Measurements from ENCODE around the gene PARD3B. TPM values are rescaled to one million over a fixed set of nuclear protein-coding genes. Genes with fewer than 3 reads are reported as not detected.

PARD3B gene
- total RNA-seq, 1 experiment from 2014 or later: 2.0 TPM

DNA sequence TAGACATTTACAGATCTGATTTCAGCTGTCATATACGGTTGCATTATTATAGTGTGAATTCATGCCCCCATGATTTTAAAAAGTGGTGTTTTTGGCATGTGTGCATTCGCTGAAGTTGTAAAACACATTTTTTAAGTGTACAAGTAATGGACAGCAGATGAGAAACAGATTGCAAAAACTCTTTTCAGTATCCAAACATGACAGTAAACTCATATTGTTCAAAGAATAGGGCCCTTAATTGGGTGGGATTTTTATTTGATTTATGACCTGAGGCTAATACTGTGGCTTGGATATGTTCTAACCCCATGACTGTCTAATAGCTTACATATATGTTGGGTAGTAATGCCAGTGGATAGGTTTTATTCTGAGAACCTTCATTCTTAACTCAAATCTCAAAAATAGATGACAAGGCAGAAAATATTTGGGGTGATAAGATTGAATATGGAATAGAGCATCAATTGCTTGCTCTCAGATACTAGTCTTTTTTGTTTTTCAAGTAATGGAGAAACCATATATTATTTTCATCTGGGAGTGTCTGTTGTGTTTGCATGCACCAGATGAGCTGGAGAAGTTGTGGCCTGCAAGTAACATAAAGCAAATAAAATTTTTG, 118.6 kb downstream of the PARD3B start:
- no peaks in the 10 kb centered on the region for H3K36me3 ChIP-seq (ENCODE audit: control insufficient read depth in 1 of 2, insufficient read depth in 2 of 2, low read length in 2 of 2)
- H3K9me2 ChIP-seq (ENCODE audit: insufficient read depth): no peaks in the 10 kb centered on the region
- intact Hi-C loops (cut with micrococcal nuclease): no loop called here
- no peak overlapping the region for H2AFZ ChIP-seq (ENCODE audit: low read depth, low read length, poor library complexity, severe bottlenecking)
- H3K27ac ChIP-seq (ENCODE audit: low read depth, low read length): no peak overlapping the region
- BruUV-seq (replicated peaks): no TSS peak
- no peaks in the 10 kb centered on the region for H4K20me1 ChIP-seq (ENCODE audit: insufficient read depth)
- DNase-seq (ENCODE audit: low read depth, low spot score): no peak
- TF ChIP-seq, protein P1, sequence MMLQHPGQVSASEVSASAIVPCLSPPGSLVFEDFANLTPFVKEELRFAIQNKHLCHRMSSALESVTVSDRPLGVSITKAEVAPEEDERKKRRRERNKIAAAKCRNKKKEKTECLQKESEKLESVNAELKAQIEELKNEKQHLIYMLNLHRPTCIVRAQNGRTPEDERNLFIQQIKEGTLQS (IDR thresholded peaks at IDR 0.05): no peak
- TF ChIP-seq EGR1 (IDR thresholded peaks at IDR 0.05; ENCODE audit: low read depth) (no peak), SIN3A (IDR thresholded peaks at IDR 0.05; ENCODE audit: low read depth) (no peak), ELF1 (IDR thresholded peaks at IDR 0.05; ENCODE audit: borderline replicate concordance, low read depth) (no peak), ZFX (IDR thresholded peaks at IDR 0.05) (no peak), EZH2 (IDR thresholded peaks at IDR 0.05) (no peak), SRF (IDR thresholded peaks at IDR 0.05; ENCODE audit: low read depth) (no peak), RAD21 (IDR thresholded peaks at IDR 0.05; ENCODE audit: low read depth) (no peak), CBX3 (IDR thresholded peaks at IDR 0.05; ENCODE audit: low read depth) (no peak), POLR2A (IDR thresholded peaks at IDR 0.05; ENCODE audit: borderline replicate concordance, extremely low read depth, insufficient read depth, insufficient read length) (no peak), JUND (IDR thresholded peaks at IDR 0.05) (no peak), SP1 (IDR thresholded peaks at IDR 0.05; ENCODE audit: low read depth) (no peak), POLR2AphosphoS5 (IDR thresholded peaks at IDR 0.05; ENCODE audit: low read depth, low read length) (no peak), YY1 (IDR thresholded peaks at IDR 0.05; ENCODE audit: extremely low read depth, insufficient replicate concordance, low read depth, low read length) (no peak), TCF7L2 (IDR thresholded peaks at IDR 0.05; ENCODE audit: borderline replicate concordance, extremely low read depth, insufficient read depth, insufficient read length) (no peak), EZH2phosphoT487 (IDR thresholded peaks at IDR 0.05; ENCODE audit: borderline replicate concordance) (no peak)
- TF ChIP-seq, protein P2, sequence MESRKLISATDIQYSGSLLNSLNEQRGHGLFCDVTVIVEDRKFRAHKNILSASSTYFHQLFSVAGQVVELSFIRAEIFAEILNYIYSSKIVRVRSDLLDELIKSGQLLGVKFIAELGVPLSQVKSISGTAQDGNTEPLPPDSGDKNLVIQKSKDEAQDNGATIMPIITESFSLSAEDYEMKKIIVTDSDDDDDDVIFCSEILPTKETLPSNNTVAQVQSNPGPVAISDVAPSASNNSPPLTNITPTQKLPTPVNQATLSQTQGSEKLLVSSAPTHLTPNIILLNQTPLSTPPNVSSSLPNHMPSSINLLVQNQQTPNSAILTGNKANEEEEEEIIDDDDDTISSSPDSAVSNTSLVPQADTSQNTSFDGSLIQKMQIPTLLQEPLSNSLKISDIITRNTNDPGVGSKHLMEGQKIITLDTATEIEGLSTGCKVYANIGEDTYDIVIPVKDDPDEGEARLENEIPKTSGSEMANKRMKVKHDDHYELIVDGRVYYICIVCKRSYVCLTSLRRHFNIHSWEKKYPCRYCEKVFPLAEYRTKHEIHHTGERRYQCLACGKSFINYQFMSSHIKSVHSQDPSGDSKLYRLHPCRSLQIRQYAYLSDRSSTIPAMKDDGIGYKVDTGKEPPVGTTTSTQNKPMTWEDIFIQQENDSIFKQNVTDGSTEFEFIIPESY (IDR thresholded peaks at IDR 0.05; ENCODE audit: extremely low read depth, insufficient replicate concordance, low read length): no peak
- TF ChIP-seq, protein P3, sequence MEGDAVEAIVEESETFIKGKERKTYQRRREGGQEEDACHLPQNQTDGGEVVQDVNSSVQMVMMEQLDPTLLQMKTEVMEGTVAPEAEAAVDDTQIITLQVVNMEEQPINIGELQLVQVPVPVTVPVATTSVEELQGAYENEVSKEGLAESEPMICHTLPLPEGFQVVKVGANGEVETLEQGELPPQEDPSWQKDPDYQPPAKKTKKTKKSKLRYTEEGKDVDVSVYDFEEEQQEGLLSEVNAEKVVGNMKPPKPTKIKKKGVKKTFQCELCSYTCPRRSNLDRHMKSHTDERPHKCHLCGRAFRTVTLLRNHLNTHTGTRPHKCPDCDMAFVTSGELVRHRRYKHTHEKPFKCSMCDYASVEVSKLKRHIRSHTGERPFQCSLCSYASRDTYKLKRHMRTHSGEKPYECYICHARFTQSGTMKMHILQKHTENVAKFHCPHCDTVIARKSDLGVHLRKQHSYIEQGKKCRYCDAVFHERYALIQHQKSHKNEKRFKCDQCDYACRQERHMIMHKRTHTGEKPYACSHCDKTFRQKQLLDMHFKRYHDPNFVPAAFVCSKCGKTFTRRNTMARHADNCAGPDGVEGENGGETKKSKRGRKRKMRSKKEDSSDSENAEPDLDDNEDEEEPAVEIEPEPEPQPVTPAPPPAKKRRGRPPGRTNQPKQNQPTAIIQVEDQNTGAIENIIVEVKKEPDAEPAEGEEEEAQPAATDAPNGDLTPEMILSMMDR (IDR thresholded peaks at IDR 0.05 in 2 of 3, conservative IDR thresholded peaks at IDR 0.05 in 1 of 3; ENCODE audit: borderline replicate concordance in 1 of 3, insufficient read depth in 1 of 3, low read depth in 2 of 3, low read length in 2 of 3): no peak
- TF ChIP-seq, protein P4, sequence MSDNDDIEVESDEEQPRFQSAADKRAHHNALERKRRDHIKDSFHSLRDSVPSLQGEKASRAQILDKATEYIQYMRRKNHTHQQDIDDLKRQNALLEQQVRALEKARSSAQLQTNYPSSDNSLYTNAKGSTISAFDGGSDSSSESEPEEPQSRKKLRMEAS (IDR thresholded peaks at IDR 0.05): no peak
- CTCF ChIA-PET: no interaction called here
- no peak overlapping the region for H3K4me3 ChIP-seq (replicated peaks in 1 of 2; ENCODE audit: low read depth in 1 of 2, low read length in 2 of 2)
- POLR2A ChIA-PET: no interaction called here
- ATAC-seq: no peak
- no peak overlapping the region for H3K9ac ChIP-seq (ENCODE audit: low read length)
- no peak overlapping the region for H3K4me2 ChIP-seq (ENCODE audit: low read length)
- no peaks in the 10 kb centered on the region for H3K79me2 ChIP-seq (ENCODE audit: insufficient read depth, low read length)
- RAD21 ChIA-PET (ENCODE audit: low non-redundant PET in 1 of 2, low total read pairs in 2 of 2, uncharacterized antibody in 2 of 2, unreplicated experiment in 2 of 2): no interaction called here
- H3K27me3 ChIP-seq (ENCODE audit: insufficient read depth, low read length): no peaks in the 10 kb centered on the region
- no peaks in the 10 kb centered on the region for H3K4me1 ChIP-seq (ENCODE audit: control insufficient read depth in 1 of 2, insufficient read depth in 2 of 2, low read length in 2 of 2)
- no peaks in the 10 kb centered on the region for H3K9me3 ChIP-seq (ENCODE audit: control insufficient read depth in 1 of 2, insufficient read depth in 1 of 2, low read depth in 1 of 2, low read length in 2 of 2)
